HCT116 (cell line): ENCODE results near the gene CLIC5. TPM values are rescaled to one million over a fixed set of nuclear protein-coding genes. Genes with fewer than 3 reads are reported as not detected.

Experiments
- ATAC-seq: fragments of 200-7000 bp; cut with Tn5 transposase; 2 replicates; pipeline ENCODE4 v1.9.1; 2020; ENCODE audit warnings: mild to moderate bottlenecking, moderate library complexity
- BruUV-seq: library from RNA; stranded (reverse); fragments of 400-500 nt; replicated peaks from 2 replicates; lab custom pipeline; 2021; lab: Mats Ljungman, UMichigan
- CTCF ChIA-PET: fragments of 300-600 bp; sonication (Branson Sonifier 250); formaldehyde crosslinking; loops from one replicate; lab custom pipeline; 2021; ENCODE audit warnings: antibody characterized with exemption; lab: Charles Lee
- POLR2A ChIA-PET: fragments of 300-600, 350-600 bp; sonication (Branson Sonifier 250); formaldehyde crosslinking; loops from one replicate; lab custom pipeline; 2021; ENCODE audit warnings: antibody characterized with exemption; lab: Charles Lee
- RAD21 ChIA-PET, 2 experiments: fragments of 300-600 bp; sonication (Branson Sonifier 250); formaldehyde crosslinking; loops; one replicate each; lab custom pipeline; 2023; ENCODE audit warnings: low total read pairs in 2 of 2; ENCODE audit not compliant: uncharacterized antibody in 2 of 2, unreplicated experiment in 2 of 2, low non-redundant PET in 1 of 2; lab: Charles Lee
- DNase-seq: peaks from one replicate; pipeline ENCODE4 v3.0.0-alpha.2; 2010; ENCODE audit warnings: low read depth, low spot score
- H2AFZ ChIP-seq: fragments of 200-600 bp; shearing (Covaris generic), sonication (generic); 2 replicates; pipeline ENCODE4 v1.6.1; 2017; ENCODE audit warnings: low read depth, mixed run types, mixed read lengths, antibody characterized with exemption, low read length; ENCODE audit not compliant: poor library complexity, severe bottlenecking
- H3K27ac ChIP-seq: 2 replicates; pipeline ENCODE4 v1.5.1; 2012; ENCODE audit warnings: low read depth, low read length
- H3K27me3 ChIP-seq: fragments of 200-600 bp; sonication (generic); 2 replicates; pipeline ENCODE4 v1.6.1; 2016; ENCODE audit warnings: mixed run types, low read length, mixed read lengths; ENCODE audit not compliant: insufficient read depth
- H3K36me3 ChIP-seq, 2 experiments: fragments of 200-500 bp in 1 of 2; fragments of 200-600 bp in 1 of 2; sonication (Bioruptor generic) in 1 of 2; sonication (generic) in 1 of 2; 2 replicates each; pipeline versions ENCODE4 v1.5.1 to v1.6.1; 2014 to 2016; ENCODE audit warnings: low read length in 2 of 2, inconsistent platforms in 1 of 2, mixed read lengths in 1 of 2, mixed run types in 1 of 2; ENCODE audit not compliant: insufficient read depth in 2 of 2, control insufficient read depth in 1 of 2
- H3K4me1 ChIP-seq, 2 experiments: fragments of 200-600 bp in 1 of 2; sonication (generic) in 1 of 2; 2 replicates each; pipeline versions ENCODE4 v1.5.1 to v1.6.1; 2012 to 2017; ENCODE audit warnings: low read length in 2 of 2, inconsistent platforms in 1 of 2, mild to moderate bottlenecking in 1 of 2, mixed read lengths in 1 of 2, mixed run types in 1 of 2, moderate library complexity in 1 of 2; ENCODE audit not compliant: insufficient read depth in 2 of 2, control insufficient read depth in 1 of 2
- H3K4me2 ChIP-seq: fragments of 200-600 bp; sonication (generic); 2 replicates; pipeline ENCODE4 v1.6.1; 2017; ENCODE audit warnings: mixed run types, low read length, mixed read lengths
- H3K4me3 ChIP-seq, 2 experiments: fragments of 200-600 bp in 1 of 2; sonication (generic) in 1 of 2; replicated peaks in 1 of 2; 2 replicates each; pipeline ENCODE4 v1.5.1; 2011 to 2016; ENCODE audit warnings: low read length in 2 of 2, control low read depth in 1 of 2, low read depth in 1 of 2, mild to moderate bottlenecking in 1 of 2, mixed read lengths in 1 of 2, mixed run types in 1 of 2
- H3K79me2 ChIP-seq: fragments of 200-600 bp; sonication (generic); 2 replicates; pipeline ENCODE4 v1.6.1; 2017; ENCODE audit warnings: mild to moderate bottlenecking, mixed run types, low read length, moderate library complexity, mixed read lengths; ENCODE audit not compliant: insufficient read depth
- H3K9ac ChIP-seq: fragments of 200-600 bp; sonication (generic); 2 replicates; pipeline ENCODE4 v1.6.1; 2016; ENCODE audit warnings: low read length, mixed read lengths
- H3K9me2 ChIP-seq: fragments of 200-600 bp; sonication (generic), shearing (Covaris generic); 2 replicates; pipeline ENCODE4 v1.6.1; 2017; ENCODE audit warnings: mixed run types, mild to moderate bottlenecking, moderate library complexity; ENCODE audit not compliant: insufficient read depth
- H3K9me3 ChIP-seq, 2 experiments: fragments of 200-500 bp in 1 of 2; fragments of 200-600 bp in 1 of 2; sonication (Bioruptor generic) in 1 of 2; sonication (generic) in 1 of 2; 2 replicates each; pipeline ENCODE4 v1.6.1; 2014 to 2017; ENCODE audit warnings: low read length in 2 of 2, mixed read lengths in 2 of 2, inconsistent platforms in 1 of 2, low read depth in 1 of 2, mild to moderate bottlenecking in 1 of 2, mixed run types in 1 of 2, moderate library complexity in 1 of 2; ENCODE audit not compliant: control insufficient read depth in 1 of 2, insufficient read depth in 1 of 2
- H4K20me1 ChIP-seq: fragments of 200-600 bp; sonication (generic), shearing (Covaris generic); 2 replicates; pipeline ENCODE4 v1.6.1; 2017; ENCODE audit warnings: mixed run types, mild to moderate bottlenecking, moderate library complexity; ENCODE audit not compliant: insufficient read depth
- ATF3 ChIP-seq: IDR thresholded peaks from 2 replicates; pipeline ENCODE4 v1.6.1; 2012
- CBX3 ChIP-seq: IDR thresholded peaks from 2 replicates; pipeline ENCODE4 v1.6.1; 2012; ENCODE audit warnings: low read depth
- CEBPB ChIP-seq: IDR thresholded peaks from 2 replicates; pipeline ENCODE4 v1.6.1; 2012; ENCODE audit warnings: low read depth
- CTCF ChIP-seq, 3 experiments: fragments of 200-600 bp in 1 of 3; sonication (generic) in 1 of 3; IDR thresholded peaks in 2 of 3; conservative IDR thresholded peaks in 1 of 3; 2 replicates each; pipeline ENCODE4 v1.5.1; 2012 to 2017; ENCODE audit warnings: low read depth in 2 of 3, low read length in 2 of 3, antibody characterized with exemption in 1 of 3, borderline replicate concordance in 1 of 3, control low read depth in 1 of 3, mild to moderate bottlenecking in 1 of 3, mixed read lengths in 1 of 3, mixed run types in 1 of 3, moderate library complexity in 1 of 3; ENCODE audit not compliant: insufficient read depth in 1 of 3
- ELF1 ChIP-seq: IDR thresholded peaks from 2 replicates; pipeline ENCODE4 v1.6.1; 2012; ENCODE audit warnings: low read depth, borderline replicate concordance
- EZH2 ChIP-seq: fragments of 200-600 bp; sonication (generic); IDR thresholded peaks from 2 replicates; pipeline ENCODE4 v1.6.1; 2017; ENCODE audit warnings: antibody characterized with exemption, mixed run types
- FOSL1 ChIP-seq: IDR thresholded peaks from 2 replicates; pipeline ENCODE4 v1.6.1; 2012; ENCODE audit warnings: low read depth
- JUND ChIP-seq: IDR thresholded peaks from 2 replicates; pipeline ENCODE4 v1.6.1; 2012
- MAX ChIP-seq: IDR thresholded peaks from 2 replicates; pipeline ENCODE4 v1.6.1; 2012
- POLR2A ChIP-seq: IDR thresholded peaks from 2 replicates; pipeline ENCODE4 v1.7.0; 2011; ENCODE audit warnings: borderline replicate concordance; ENCODE audit not compliant: insufficient read depth, insufficient read length; ENCODE audit errors: extremely low read depth
- POLR2AphosphoS5 ChIP-seq: IDR thresholded peaks from 2 replicates; pipeline ENCODE4 v1.6.1; 2011; ENCODE audit warnings: mild to moderate bottlenecking, low read depth, low read length, moderate library complexity
- RAD21 ChIP-seq: IDR thresholded peaks from 2 replicates; pipeline ENCODE4 v1.6.1; 2012; ENCODE audit warnings: low read depth, mild to moderate bottlenecking
- REST ChIP-seq: IDR thresholded peaks from 2 replicates; pipeline ENCODE4 v1.6.1; 2012; ENCODE audit warnings: low read depth
- SIN3A ChIP-seq: IDR thresholded peaks from 2 replicates; pipeline ENCODE4 v1.6.1; 2012; ENCODE audit warnings: low read depth
- SP1 ChIP-seq: IDR thresholded peaks from 2 replicates; pipeline ENCODE4 v1.6.1; 2012; ENCODE audit warnings: low read depth
- SRF ChIP-seq: IDR thresholded peaks from 2 replicates; pipeline ENCODE4 v1.6.1; 2012; ENCODE audit warnings: low read depth
- TCF7L2 ChIP-seq: IDR thresholded peaks from 2 replicates; pipeline ENCODE4 v1.7.0; 2011; ENCODE audit warnings: borderline replicate concordance, inconsistent platforms; ENCODE audit not compliant: insufficient read depth, insufficient read length; ENCODE audit errors: extremely low read depth
- YY1 ChIP-seq: IDR thresholded peaks from 2 replicates; pipeline ENCODE4 v1.6.1; 2011; ENCODE audit warnings: low read length, low read depth, moderate library complexity, mild to moderate bottlenecking; ENCODE audit not compliant: insufficient replicate concordance; ENCODE audit errors: extremely low read depth
- ZFX ChIP-seq: fragments of 450-650 bp; IDR thresholded peaks from 2 replicates; pipeline ENCODE4 v1.6.1; 2017
- ZNF274 ChIP-seq: fragments of 200-500 bp; sonication (Bioruptor generic); IDR thresholded peaks from 2 replicates; pipeline ENCODE4 v1.6.1; 2014; ENCODE audit warnings: mild to moderate bottlenecking, low read depth, low read length, inconsistent platforms
- intact Hi-C: fragments of 100-400 bp; cut with micrococcal nuclease; formaldehyde crosslinking; loops from 2 replicates; pipeline ENCODE4 v1.10.0; 2022
- total RNA-seq: library from RNA; stranded (reverse); gene quantifications from one replicate; pipeline ENCODE4 v1.2.1, GENCODE V29; 2021; ENCODE audit not compliant: unreplicated experiment

The CLIC5 gene
- total RNA-seq, 1 experiment from 2014 or later, result 0.20 TPM

- Histone ChIP-seq H3K9me2 (no peaks in the 10 kb centered on the region), H3K36me3 (no peaks in the 10 kb centered on the region), H3K4me3 (peak overlapping the region; percentile 54 to 66), H3K9ac (no peak overlapping the region)
- DNase-seq, result no peak
- POLR2A ChIA-PET, result no interaction called here
- no TSS peak for BruUV-seq
- no peak for TF ChIP-seq JUND
- TF ChIP-seq POLR2A, result no peak
- no peak for TF ChIP-seq MAX
- no peak for TF ChIP-seq SP1
- TF ChIP-seq ZNF274, result no peak
- no peak for TF ChIP-seq FOSL1
- no peak for TF ChIP-seq CBX3
- no peak for TF ChIP-seq SIN3A
- no peak for TF ChIP-seq CTCF (IDR thresholded peaks at IDR 0.05 in 2 of 3, conservative IDR thresholded peaks at IDR 0.05 in 1 of 3; ENCODE audit: borderline replicate concordance in 1 of 3, insufficient read depth in 1 of 3, low read depth in 2 of 3, low read length in 2 of 3)
- no peak for TF ChIP-seq ZFX
- TF ChIP-seq ATF3, result no peak
- no peak for TF ChIP-seq TCF7L2
- no peak for TF ChIP-seq YY1
- TF ChIP-seq POLR2AphosphoS5, result no peak
- no peak for TF ChIP-seq EZH2
- no peak for TF ChIP-seq ELF1
- no peak for TF ChIP-seq SRF
- TF ChIP-seq RAD21, result no peak
- TF ChIP-seq CEBPB, result no peak
- no peak for TF ChIP-seq REST
- TF ChIP-seq, all 23 proteins: peak for 0
- no peaks in the 10 kb centered on the region for H3K9me3 ChIP-seq
- peaks cover 8% of the 10 kb centered on the region; the same call in 1 of the 2 replicates for H3K27me3 ChIP-seq
- H4K20me1 ChIP-seq, result no peaks in the 10 kb centered on the region
- no peak overlapping the region for H2AFZ ChIP-seq
- no peak overlapping the region for H3K27ac ChIP-seq
- peak overlapping the region; percentile 96 for H3K4me2 ChIP-seq
- CTCF ChIA-PET, result no interaction called here
- intact Hi-C loops, result no loop called here
- ATAC-seq, result no peak
- no peaks in the 10 kb centered on the region for H3K79me2 ChIP-seq
- H3K4me1 ChIP-seq, result peaks cover 2 to 25% of the 10 kb centered on the region in 2 experiments; a peak in 3 of 4 replicates
- RAD21 ChIA-PET, result no interaction called here
These were observed 476 bp upstream of the CLIC5 start for GRCh38 chr6:46016063-46016608.
